Left kidney (tissue), 2 donors: Measurements from ENCODE around the gene ATRNL1. TPM values are rescaled to one million over a fixed set of nuclear protein-coding genes. Genes with fewer than 3 reads are reported as not detected.

Source experiments
- DNase-seq: peaks from one replicate; pipeline ENCODE4 v3.0.0-alpha.2; 2013
- polyA plus RNA-seq: library from polyadenylated mRNA; unstranded; fragments of 120-200 nt; gene quantifications from one replicate; pipeline ENCODE4 v1.2.1, GENCODE V29; 2013; ENCODE audit not compliant: insufficient read length

The ATRNL1 gene
- polyA plus RNA-seq, 1 donor, result 27.8 TPM

- DNase-seq, result no peak
These were observed 805.1 kb downstream of the ATRNL1 start for GRCh38 chr10:115898242-115898641.

GRCh38 chr10:115902596-115902995 lies 809.4 kb downstream of the ATRNL1 start:
- no peak for DNase-seq

DNA sequence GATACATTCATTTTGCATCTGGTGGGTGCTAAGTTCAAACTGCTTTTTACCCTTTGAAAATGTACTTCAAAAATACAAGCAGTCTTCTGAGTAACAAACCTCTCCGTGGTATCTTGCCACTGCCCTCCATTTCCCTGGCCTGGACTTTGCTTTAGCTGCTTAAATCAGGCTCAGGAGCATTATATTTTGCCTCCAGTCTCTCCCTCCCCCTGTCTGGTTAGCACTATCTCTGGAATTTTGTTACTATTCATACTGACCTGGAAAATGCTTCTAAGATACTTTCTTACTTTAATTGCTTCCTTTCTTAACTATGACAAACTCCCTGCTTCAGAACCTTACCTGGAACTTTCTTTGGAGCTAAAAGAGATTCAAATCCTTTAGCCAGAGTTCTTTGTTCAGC lies 810.0 kb downstream of the ATRNL1 start:
- DNase-seq, result no peak

DNA sequence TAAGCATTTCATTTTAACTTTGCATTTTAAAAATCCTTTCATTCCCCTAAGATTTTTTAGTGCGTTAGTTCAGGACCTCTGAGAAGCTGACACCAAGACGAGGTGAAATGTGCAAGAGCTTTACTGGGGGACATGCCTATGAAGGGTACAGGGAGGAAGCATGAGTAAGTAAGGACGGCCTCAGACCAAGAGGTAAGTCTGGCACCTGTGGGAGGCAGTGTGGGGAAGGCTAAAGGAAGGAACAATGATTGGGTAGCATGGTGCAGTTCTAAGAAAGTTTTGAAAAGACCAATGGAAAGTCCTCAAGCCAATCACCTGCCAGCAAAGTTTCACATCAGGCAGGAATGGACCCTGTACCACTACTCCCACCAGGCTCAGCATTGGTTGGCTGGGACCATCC lies 810.7 kb downstream of the ATRNL1 start:
- no peak for DNase-seq

- DNase-seq, result no peak
These were observed 815.9 kb downstream of the ATRNL1 start for GRCh38 chr10:115909037-115909436.

- DNase-seq, result no peak
These were observed 817.0 kb downstream of the ATRNL1 start for GRCh38 chr10:115909962-115910731.

DNA sequence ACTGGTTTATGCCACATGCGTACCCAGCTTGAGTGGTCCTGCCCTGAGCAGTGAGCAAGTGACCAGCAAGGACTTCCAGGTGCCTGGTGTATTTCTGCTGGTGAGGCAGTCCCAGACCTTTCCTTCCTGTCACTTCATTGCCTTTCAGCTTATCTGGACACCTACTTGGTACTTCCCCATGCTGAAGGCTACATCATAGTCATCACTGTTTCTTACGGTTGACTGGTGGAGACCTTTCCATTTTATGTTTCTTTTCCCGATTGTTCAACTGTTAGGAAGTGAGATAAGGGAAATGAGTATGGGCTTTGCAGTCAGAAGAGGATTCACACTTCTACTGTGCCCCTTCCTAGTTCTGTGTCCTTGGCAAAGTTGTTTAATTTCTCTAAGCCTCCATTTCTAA lies 821.3 kb downstream of the ATRNL1 start:
- DNase-seq, result no peak

- no peak for DNase-seq
These were observed 822.3 kb downstream of the ATRNL1 start for GRCh38 chr10:115915429-115915828.

- no peak for DNase-seq
These were observed 825.6 kb downstream of the ATRNL1 start for GRCh38 chr10:115918812-115919211.

- DNase-seq, result no peak
These were observed 828.6 kb downstream of the ATRNL1 start for GRCh38 chr10:115921795-115922194.

- DNase-seq, result no peak
These were observed 838.1 kb downstream of the ATRNL1 start for GRCh38 chr10:115931309-115931708.

- no peak for DNase-seq
These were observed 838.9 kb downstream of the ATRNL1 start for GRCh38 chr10:115932099-115932498.

DNA sequence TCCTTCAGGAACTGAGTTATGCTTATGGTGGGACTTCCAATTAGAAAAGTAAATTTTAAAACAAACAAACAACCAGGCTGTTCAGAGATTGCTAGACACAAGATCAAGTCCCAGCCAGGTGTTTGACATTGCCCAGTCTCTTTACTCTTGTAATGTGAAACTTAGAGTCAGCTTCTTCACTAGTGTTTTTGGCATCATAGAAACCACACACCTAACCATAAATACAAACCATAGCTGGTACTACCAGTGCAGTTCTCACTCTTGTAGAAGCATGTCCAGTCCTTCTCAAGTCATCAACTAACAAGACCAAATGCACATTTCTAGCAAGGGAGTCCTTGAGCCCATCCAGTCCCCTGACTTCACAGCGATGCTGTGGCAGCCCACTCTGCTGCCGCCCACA lies 839.9 kb downstream of the ATRNL1 start:
- DNase-seq, result no peak

DNA sequence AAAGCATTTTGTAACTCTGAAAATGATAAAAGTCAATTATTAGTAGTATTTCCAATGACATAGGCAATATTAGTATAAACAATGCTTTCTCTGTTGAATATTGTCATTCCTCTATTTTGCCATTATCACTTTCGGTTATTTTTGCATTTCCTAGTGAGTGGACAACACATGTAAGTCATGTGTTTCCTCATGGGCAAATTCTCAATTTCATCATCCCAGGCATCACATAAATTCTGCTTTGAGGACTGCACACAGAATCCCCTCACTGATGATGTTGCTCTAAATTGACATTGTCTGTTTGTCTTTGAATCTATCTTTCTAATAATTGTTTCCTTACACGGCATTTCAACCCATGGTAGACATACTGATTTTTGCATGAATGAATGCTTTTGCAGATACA lies 842.6 kb downstream of the ATRNL1 start:
- DNase-seq, result no peak

DNA sequence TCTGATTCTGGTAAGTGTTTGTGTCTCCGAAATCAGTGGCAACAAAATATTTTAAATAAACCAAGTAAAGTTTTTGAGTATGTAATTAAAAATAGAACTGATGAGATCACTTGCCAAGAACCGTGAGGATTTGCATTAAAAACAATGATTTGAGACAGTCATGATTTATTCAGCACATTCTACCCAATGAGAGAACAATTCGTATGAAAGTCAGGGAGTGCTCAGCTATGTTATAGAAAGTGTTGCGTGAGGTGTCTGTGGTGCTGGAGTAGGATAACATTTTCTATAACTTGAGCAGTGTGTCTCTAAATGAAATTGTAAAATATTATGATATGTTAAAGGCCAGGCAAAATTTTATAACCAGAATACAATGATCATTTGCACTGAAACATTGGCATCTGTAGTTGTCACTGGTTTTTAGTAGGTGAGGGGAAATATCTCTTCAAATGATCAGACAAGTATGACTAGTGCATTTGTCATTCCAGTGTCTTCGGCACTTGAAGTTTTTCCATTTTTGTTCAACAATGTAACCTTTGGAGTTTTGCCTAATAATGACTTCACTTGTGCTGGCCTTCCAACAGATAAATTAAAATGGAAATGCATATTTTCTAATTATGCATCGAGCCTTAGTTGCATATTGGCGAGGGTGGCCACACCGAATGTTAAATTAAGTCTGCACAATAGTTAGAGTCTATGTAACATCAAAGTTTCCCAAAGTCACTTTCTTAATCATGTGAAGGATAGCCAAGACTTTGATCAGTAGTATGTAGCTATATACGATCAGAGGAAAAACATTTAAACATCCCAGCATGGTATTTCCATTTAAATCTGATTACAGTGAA lies 844.0 kb downstream of the ATRNL1 start:
- no peak for DNase-seq

DNA sequence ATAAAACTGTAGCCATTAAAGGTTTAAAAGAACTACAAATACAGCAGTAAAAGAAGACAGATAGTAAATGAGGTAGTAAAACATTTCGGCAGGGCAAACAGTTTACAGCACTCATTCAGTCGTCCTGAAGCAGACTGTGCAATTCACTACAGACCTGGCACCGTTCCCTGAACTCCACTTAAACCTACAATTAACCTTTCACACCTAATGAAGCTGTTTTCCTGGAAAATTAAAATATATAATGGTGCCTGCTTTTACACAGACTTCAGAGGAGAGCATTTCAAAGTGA lies 844.5 kb downstream of the ATRNL1 start:
- peak; percentile 55 for DNase-seq

GRCh38 chr10:115939101-115939854 lies 846.1 kb downstream of the ATRNL1 start:
- no peak for DNase-seq

DNA sequence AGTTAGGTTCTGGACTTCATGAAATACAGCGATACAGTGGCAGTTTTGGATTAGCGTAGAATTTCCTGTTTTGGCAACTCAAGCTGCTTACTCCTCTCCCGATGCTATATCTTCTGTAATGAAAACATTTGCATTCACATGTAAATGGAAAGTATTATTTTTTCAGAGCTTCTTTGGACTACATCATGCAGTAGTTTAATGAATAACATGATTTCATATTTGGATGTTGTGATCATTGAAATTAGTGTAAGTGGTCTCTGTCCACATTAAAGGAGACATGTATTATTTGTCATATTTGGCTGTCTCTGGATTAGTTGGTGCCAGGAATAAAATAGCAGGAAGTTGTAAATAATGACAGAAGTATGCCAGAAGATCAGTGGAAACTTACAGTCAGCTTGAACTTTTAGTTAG lies 848.2 kb downstream of the ATRNL1 start:
- DNase-seq, result peak; percentile 26

- DNase-seq, result no peak
These were observed 848.9 kb downstream of the ATRNL1 start for GRCh38 chr10:115942101-115942500.

GRCh38 chr10:115944538-115944937 lies 851.4 kb downstream of the ATRNL1 start:
- no peak for DNase-seq

DNA sequence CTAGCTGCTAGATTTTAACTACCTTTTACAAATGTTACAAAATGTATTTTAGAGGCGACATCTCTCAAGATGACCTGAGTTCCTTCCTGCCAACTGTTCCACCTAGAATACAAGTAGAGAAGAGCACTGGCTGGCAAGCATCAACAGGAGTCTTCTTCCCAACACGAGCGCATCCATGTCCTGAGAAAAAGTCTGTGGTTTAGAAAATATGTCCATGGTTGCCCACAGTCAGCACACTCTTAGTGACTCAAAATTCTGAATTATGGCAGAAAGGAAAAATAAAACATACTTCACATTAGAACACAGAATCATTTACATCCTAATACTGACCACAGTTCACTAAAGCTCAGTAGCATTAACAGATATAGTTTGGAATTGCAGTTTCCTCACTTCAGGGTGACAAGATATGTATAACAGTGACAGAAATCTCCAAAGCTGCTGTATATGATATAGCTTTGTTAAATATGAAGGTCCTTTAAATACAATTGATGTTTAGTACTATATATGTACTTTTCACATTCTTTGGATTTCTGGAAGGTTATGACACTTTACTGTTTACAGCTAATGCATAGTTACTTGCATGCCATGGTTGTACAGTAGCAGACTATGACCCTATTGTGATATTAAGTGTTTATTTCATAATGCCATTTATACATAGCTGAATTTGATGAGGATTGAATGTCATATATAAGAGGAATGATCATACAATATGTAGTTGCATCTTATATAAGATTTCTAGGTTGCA lies 852.7 kb downstream of the ATRNL1 start:
- DNase-seq, result no peak

- DNase-seq, result no peak
These were observed 853.9 kb downstream of the ATRNL1 start for GRCh38 chr10:115947104-115947503.
